Measurements from ENCODE around the gene TMEM19. TPM values are rescaled to one million over a fixed set of nuclear protein-coding genes. Genes with fewer than 3 reads are reported as not detected.

Gene TMEM19
- total RNA-seq, 4 donors from 2014 or later, result 9.6 to 24.2 (median 16.6) TPM

GRCh38 chr12:71666259-71666658 is 19.6 kb upstream of the TMEM19 start:
- DNase-seq (ENCODE audit: extremely low spot score), result no peak
- H3K4me3 ChIP-seq, result no peak overlapping the region
- 94% methylated on average over 5 of the region's 5 CpGs for WGBS
- no peaks in the 10 kb centered on the region for H3K27me3 ChIP-seq
- no peak overlapping the region for H3K27ac ChIP-seq (replicated peaks in 1 of 4)
- H3K36me3 ChIP-seq, result no peaks in the 10 kb centered on the region
- H3K9me3 ChIP-seq, result no peaks in the 10 kb centered on the region
- H3K4me1 ChIP-seq, result peaks cover 14 to 32% (median 21%) of the 10 kb centered on the region in 4 donors
- intact Hi-C loops (cut with DNase I), result loop anchor here (10.0 kb wide), 1 partner anchor 89 kb away; the partner anchor contains the start of gene RAB21
- TF ChIP-seq EP300 (IDR thresholded peaks at IDR 0.05) (no peak), CTCF (IDR thresholded peaks at IDR 0.05) (no peak), POLR2A (IDR thresholded peaks at IDR 0.05; ENCODE audit: low read depth) (no peak), POLR2AphosphoS5 (IDR thresholded peaks at IDR 0.05) (no peak)

- DNase-seq (ENCODE audit: extremely low spot score), result no peak
- no peak for TF ChIP-seq EP300 (IDR thresholded peaks at IDR 0.05)
- no peak for TF ChIP-seq POLR2A (IDR thresholded peaks at IDR 0.05; ENCODE audit: low read depth)
- no peak for TF ChIP-seq CTCF (IDR thresholded peaks at IDR 0.05)
- no peak for TF ChIP-seq POLR2AphosphoS5 (IDR thresholded peaks at IDR 0.05)
- intact Hi-C loops (cut with DNase I), result no loop called here
These were observed 14.6 kb upstream of the TMEM19 start for GRCh38 chr12:71671311-71671710.

GRCh38 chr12:71671816-71672215 is 14.1 kb upstream of the TMEM19 start:
- H3K27ac ChIP-seq (replicated peaks in 1 of 4), result no peak overlapping the region
- H3K4me3 ChIP-seq, result no peak overlapping the region
- 71% methylated on average over 1 of the region's 1 CpG for WGBS
- H3K36me3 ChIP-seq, result peaks cover 0 to 4% (median under 1%) of the 10 kb centered on the region in 4 donors
- intact Hi-C loops (cut with DNase I), result no loop called here
- TF ChIP-seq POLR2A (IDR thresholded peaks at IDR 0.05; ENCODE audit: low read depth) (no peak), CTCF (IDR thresholded peaks at IDR 0.05) (no peak), EP300 (IDR thresholded peaks at IDR 0.05) (no peak), POLR2AphosphoS5 (IDR thresholded peaks at IDR 0.05) (no peak)
- no peaks in the 10 kb centered on the region for H3K4me1 ChIP-seq
- H3K9me3 ChIP-seq, result no peaks in the 10 kb centered on the region
- DNase-seq (ENCODE audit: extremely low spot score), result no peak
- no peaks in the 10 kb centered on the region for H3K27me3 ChIP-seq

More at GRCh38 chr12:71671311-71671710, 14.6 kb upstream of the TMEM19 start:
- Histone ChIP-seq H3K27me3 (no peaks in the 10 kb centered on the region), H3K36me3 (no peaks in the 10 kb centered on the region), H3K9me3 (no peaks in the 10 kb centered on the region), H3K4me1 (no peaks in the 10 kb centered on the region), H3K4me3 (no peak overlapping the region), H3K27ac (replicated peaks in 1 of 4) (no peak overlapping the region)

GRCh38 chr12:71682466-71682865 is 3.4 kb upstream of the TMEM19 start:
- DNase-seq (ENCODE audit: extremely low spot score), result no peak
- no peaks in the 10 kb centered on the region for H3K9me3 ChIP-seq
- TF ChIP-seq EP300 (IDR thresholded peaks at IDR 0.05), result no peak
- H3K36me3 ChIP-seq, result no peaks in the 10 kb centered on the region
- no peaks in the 10 kb centered on the region for H3K27me3 ChIP-seq
- no peak overlapping the region for H3K27ac ChIP-seq (replicated peaks in 1 of 4)
- intact Hi-C loops (cut with DNase I), result no loop called here
- H3K4me3 ChIP-seq, result no peak overlapping the region
- WGBS, result 94% methylated on average over 1 of the region's 1 CpG
- peaks cover 7 to 15% (median 15%) of the 10 kb centered on the region in 4 donors for H3K4me1 ChIP-seq

- Histone ChIP-seq H3K27me3 (no peaks in the 10 kb centered on the region), H3K4me1 (peaks cover 17 to 27% (median 27%) of the 10 kb centered on the region in 4 donors), H3K27ac (replicated peaks in 1 of 4) (no peak overlapping the region), H3K9me3 (no peaks in the 10 kb centered on the region), H3K4me3 (no peak overlapping the region), H3K36me3 (no peaks in the 10 kb centered on the region)
- WGBS, result 86% methylated on average over 5 of the region's 5 CpGs
- no peak for DNase-seq (ENCODE audit: extremely low spot score)
- TF ChIP-seq EP300 (IDR thresholded peaks at IDR 0.05) (no peak), POLR2A (IDR thresholded peaks at IDR 0.05; ENCODE audit: low read depth) (no peak), POLR2AphosphoS5 (IDR thresholded peaks at IDR 0.05) (no peak), CTCF (IDR thresholded peaks at IDR 0.05) (no peak)
- intact Hi-C loops (cut with DNase I), result loop anchor here (2.0 kb wide), 1 partner anchor 19 kb away; the partner anchor contains the start of gene THAP2
These were observed 2.2 kb upstream of the TMEM19 start for GRCh38 chr12:71683633-71684032.
